HG03175 (cell line): ENCODE measurements around the gene TUBB4B.
A peak's percentile ranks its signal among the peaks of the same experiment; 100 is the strongest.

Source experiments
- ATAC-seq: cut with Tn5 transposase; IDR thresholded peaks from one replicate; pipeline ENCODE4 v1.9.1; 2021; ENCODE audit warnings: mild to moderate bottlenecking, moderate library complexity; ENCODE audit not compliant: unreplicated experiment

The TUBB4B gene

DNA sequence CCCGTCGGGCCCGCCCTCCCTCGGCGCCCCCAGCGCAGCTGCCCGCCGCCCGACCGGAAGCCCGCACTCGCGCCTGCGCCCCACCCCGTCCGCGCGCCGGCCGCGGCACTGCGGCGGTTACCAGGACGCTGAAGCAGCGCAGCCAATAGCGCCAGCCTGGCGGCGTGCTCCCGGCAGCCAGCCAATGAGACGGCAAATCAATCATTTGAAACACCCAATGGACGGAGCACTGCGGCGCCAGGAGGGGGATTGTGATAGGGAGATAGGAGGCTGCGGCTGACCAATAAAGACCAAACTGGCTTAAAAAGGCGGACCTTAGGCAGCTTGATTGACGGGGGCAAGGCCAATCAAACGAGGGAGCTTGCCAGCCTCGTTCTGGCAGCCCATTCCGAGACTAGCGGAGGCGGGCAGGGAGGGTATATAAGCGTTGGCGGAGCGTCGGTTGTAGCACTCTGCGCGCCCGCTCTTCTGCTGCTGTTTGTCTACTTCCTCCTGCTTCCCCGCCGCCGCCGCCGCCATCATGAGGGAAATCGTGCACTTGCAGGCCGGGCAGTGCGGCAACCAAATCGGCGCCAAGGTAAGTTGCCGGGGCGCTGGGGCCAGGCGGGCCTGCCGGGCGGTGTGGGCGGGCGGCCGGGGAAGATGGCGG is at the start of gene TUBB4B:
Gene TUBB4B, plus strand, starts transcription at position 447 of the 649 bp plus-strand sequence. Its CDS starts 74 bp downstream, at position 521.
- peak; percentile 76 for ATAC-seq

DNA sequence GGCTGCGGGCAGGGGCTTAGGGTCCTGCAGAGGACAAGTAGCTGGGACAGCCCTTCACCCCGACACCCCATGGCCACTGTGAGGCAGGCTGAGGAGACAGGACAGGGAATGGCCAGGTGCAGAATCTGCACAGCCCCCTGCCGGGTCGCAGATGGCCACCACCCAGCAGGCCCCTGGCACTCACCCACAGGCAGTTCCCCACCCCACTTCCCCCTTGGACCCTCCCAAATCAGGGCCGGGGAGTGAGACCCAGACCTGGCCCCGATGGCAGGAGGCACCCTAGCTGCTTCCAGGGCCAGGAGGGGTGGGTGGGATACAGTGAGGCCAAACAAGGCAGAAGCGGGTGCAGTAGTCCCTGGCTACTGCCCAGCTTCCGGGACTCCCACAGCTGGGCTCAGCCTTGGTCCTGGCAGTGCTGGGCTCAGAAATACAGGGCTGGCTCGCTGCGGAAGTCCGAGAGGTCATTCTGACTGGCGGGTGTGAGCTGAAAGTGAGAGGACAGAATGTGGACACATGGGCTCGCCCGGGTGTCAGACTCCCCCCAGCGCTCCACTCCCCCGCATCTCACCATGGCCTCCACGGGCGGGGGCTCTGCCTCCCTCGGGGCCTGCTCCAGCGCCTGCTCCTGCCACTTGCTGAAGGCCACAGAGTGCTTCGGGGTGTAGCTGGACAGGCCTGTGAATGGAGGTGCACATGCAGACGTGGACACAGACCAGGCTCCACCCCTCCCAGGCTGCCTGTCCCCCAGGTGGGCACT is 49.2 kb upstream of the TUBB4B start:
- ATAC-seq = no peak

DNA sequence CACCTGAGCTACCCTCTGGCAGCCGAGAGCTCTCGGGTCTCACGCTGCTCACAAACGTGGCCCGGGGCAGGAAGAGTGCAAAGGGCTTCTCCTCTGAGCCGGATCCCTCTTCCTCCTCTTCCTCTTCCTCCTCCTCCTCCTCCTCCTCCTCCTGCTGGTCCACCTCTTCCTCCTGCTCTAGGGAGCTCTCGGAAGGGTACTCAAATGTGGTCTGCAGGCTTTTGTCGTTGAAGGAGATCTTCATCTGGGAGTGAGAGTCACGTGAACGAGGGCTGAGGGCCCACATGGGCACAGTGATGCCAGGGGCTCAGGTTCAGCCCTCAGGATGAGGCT is 48.7 kb upstream of the TUBB4B start:
- ATAC-seq = no peak

DNA sequence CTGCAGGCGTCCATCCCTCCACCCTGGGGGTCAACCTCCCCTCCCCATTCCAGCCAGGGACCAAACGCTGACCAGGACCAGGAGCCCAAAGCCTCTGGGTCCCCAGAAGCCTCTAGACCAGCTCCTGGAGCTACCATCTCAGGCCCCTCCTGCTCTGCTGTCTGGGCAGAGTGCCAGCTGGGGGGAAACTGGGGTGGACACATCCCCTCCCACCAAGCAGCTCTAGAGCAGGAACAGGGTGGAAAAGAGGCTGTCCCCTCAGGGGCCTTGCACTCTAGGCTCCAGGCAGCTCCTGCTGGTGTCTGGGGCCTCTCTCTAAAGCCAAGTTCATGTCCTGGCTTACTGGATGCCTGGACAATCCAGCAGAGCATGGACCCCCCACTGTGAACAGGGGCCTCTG is 48.2 kb upstream of the TUBB4B start:
- ATAC-seq = no peak

DNA sequence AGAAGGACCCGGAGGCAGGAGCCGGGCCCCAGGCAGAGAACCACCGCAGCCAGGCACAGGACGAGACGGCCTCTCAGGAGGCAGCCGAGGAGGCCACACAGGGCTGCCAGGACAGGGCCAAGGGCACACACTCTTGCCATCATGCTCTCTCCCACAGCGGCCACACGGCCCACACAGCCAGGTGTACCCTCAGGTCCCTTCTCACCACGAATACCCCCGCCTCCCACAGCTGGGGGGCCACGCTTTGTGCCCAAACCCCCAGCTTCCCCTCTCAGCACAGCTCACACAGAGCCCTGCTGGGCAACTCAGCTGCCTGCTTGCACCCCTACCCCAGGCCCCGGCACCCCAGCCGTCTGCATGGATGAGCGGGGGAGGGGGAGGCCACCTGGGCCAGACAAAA is 47.3 kb upstream of the TUBB4B start:
- no peak for ATAC-seq

DNA sequence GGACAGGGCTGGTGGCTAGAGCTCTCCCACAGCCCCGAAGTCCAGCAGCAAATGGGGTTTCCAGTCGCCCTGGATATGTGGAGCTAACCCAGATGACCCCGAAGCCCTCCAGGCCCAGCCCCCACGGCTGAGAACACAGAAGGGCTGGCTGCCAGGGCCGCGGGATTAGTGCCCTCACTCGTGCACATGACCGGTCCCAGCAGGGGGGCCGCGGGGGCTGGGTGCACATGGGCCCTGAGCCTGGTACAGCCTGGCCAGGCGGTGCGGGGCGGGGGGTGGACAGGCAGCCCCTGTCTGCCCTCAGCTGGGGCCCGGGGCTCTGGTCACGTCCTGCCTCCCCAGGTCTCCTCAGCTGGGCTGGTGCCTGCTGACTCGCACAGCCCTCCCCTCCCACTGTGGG is 46.7 kb upstream of the TUBB4B start:
- ATAC-seq = no peak

DNA sequence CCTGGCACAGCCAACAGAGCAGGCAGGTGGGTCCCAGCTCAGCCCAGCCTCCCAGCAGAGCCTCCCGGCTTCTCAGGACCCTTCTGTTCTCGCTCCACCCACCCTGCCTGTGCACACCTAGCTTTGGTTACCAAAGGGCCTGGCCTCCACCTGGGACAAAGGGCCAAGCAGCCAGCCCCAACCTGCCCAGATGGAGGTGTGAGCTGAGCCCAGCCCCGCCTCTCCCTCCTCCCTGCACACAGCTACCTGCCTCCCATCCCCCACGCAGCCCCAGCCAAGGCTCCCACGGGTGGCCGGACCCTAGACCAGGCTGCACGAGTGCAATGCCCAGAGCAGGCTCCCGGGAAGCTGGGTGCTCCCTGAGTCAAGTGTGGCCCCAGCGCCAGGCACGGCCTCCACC is 46.2 kb upstream of the TUBB4B start:
- ATAC-seq = no peak

DNA sequence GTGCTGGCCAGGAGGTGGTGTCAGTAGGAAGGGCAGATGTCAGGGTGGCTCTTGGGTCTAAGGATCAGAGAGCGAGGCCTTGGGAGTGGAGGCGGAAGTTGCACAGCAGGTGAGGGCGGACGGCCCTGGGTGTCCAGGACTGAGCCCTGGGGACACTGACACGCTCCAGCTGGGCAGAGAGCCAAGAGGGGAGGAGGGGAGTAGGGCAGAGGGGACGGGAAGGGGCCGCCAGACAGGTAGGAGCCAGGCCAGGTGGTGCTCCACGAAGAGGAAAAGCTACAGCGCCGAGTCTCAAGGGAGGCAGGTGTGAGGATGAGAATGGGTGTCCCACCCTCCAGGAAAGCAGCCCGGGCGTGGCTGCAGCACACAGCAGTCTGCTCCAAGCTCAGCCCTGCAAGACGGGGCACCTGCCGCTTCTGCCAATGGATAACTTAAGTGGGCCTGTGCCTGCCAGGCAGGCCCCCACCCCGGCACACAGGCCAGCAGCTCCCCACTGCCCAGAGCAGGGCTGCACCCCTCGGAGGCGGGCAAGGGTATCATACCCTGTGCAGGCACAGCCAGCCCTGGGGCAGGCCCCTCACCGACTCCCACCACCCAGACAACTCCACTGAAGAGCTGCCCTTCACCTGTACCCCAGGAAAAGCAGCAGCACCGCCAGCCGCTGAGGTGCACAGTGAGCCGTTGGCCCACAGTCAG is 45.4 kb upstream of the TUBB4B start:
- ATAC-seq = no peak

DNA sequence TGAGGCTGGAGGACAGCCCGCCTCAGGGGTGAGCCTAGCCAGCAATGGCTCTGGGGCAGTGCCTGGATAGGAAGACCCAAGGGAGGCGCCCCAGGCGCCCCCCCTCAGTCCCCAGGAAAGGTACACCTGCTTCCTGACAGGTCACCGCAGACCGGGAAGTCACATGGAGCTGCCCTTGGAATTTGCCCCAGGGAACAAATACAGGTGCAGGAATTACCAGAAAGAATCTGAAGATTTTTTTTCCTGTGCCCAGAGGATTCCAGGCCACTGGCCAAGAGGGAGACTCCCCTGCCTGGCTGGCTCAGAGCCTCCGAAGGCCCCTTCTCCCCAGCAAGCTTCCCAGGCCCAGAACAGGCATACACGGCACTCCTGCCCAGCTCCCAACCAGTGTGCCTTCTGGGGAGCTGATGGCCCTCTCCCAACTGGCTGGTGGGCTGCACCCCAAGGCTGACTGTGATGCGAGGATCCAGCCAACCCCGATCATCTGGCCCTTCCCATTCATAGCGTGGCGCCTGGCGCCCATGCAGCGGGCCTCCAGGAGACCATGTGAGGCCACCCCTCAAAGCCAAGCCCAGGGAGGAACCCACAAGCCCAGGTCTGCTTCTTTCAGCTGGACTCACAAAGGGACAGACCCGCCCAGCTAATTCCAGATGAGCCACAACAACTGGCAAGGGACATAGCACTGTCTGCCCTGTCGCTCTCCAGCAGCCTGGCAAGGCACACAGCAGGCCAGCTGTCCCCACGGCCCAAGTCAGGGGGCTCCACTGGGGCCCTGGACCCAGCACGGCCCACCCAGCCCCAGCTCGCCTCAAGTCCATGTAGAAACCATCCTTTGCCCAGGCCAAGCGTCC is 42.8 kb upstream of the TUBB4B start:
- no peak for ATAC-seq

DNA sequence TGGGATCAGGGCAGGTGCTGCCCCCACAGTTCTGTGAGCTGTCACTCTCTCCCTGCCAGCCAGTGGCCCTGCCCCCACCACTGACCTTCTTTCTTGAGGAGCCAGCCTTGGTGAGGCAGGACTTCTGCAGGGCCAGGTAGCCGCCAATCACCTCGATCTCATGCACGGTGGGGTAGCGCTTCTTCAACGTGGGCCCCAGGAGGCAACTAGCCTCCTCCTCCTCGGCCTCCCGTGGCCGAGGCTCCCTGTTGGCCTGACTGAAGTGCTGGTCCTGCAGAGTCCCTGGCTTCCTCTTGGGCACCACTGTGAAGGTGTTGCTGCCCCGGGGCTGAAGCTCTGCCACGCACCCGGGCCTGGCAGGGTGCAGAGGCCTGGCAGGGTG is 42.2 kb upstream of the TUBB4B start:
- ATAC-seq = no peak

DNA sequence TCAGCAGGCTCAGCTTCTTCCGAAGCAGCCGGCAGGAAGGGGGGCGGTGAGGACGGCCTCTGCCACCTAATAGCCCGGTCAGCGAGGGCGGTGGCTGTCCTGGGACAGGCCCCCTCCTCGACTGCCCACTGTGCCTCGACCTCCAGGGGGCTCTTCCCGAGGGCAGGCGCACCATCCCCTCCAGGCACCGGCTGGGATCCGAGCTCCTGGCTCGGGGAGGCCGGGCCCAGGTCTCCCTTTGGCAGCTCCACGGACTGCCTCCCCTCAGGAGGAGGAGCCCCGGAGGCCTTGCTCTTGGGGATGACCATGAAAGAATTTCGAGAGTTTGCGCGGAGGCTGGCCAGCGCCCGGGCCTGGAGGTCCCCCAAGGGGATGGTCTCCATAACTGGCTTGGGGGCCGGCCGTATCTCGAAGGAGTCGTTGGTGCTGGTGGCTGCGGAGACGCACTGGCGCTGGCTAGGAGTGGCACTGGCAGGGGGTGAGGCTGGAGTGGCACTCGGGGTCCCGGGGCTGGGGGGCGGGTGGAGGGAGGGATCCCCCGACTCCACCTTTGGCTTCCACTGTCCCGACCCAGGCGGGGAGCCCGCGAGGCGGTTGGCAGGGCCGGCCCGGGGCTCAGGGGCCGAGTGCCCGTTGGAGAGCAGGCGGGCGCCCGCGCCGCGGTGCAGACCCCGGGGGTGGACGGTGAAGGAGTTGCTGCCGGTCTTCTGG is 41.5 kb upstream of the TUBB4B start:
- no peak for ATAC-seq

DNA sequence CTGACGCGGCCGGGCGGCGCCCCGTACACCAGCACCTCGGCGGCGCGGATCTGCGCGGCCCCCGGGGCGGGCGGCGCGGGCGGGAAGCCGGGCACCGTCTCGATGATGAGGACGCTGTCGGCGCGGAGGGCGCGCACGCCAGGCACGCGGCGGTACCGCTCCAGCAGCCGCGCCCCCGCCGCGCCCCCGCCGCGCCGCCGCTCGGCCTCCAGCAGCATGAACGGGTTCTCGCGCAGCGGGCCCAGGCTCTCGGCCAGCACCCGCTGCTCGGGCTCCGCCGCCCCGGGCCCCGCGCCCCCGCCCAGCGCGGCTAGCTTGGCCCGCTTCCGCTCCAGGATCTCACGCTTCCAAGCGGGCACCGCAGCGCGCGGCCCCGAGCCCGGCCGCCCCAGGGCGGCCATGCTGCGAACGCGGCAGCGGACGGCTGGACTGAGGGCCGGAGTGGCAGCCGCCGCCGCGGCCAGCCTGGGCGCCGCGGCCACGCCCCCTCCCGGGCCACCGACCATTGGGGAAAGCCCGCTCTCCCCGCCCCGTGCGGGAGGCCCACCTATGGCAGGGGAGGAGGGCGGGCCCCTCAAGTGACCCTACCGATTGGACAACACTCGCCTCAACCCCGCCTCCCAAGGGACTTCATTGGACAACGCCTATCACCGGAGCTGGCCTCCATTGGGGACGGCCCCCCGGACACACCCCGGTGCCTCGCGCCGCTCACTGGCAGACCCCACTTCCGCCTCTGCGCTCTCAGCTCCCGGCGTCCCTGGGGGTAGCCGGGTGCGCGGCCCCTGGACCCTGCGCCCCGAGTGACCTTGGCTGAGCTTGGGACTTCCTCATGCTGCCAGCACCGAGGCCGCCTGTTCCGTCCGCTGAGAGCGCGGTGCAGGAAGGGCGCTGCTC is 40.5 kb upstream of the TUBB4B start, which contains the start of gene TPRN:
Gene TPRN, minus strand, starts transcription at position 431 of the 894 bp plus-strand sequence. Its CDS starts 30 bp downstream, at position 401.
- peak; percentile 87 for ATAC-seq

DNA sequence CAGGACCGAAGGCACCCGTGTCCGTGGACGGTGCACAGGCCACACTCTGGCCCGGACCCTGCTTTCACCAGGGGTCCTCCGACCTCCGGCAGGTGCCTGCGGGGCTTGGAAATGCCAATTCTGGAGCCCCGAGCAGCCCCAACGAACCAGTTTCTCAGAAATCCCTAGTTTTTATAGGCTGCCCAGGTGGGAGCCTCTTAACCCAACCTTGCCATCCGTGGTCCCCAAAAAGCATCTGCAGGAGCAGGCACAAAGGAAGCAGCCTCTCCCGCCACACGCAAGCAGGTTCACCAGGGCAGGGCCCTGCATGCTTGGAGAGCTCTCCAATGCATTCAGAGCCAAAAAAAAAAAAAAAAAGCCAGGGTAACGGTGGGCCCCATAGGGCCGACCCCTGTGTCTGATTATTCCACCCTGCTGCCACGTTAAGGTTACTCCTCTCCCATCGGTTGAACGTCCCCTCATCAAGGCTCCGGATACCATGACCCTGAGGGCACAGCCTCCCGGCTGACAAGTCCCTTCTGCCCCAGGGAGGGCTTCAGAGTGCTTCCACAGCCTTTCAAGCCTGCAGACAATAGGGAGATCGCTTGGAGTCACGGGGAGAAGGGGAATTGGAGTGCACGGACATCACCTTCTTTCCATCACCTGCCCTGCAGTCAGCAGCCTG is 39.8 kb upstream of the TUBB4B start:
- no peak for ATAC-seq

DNA sequence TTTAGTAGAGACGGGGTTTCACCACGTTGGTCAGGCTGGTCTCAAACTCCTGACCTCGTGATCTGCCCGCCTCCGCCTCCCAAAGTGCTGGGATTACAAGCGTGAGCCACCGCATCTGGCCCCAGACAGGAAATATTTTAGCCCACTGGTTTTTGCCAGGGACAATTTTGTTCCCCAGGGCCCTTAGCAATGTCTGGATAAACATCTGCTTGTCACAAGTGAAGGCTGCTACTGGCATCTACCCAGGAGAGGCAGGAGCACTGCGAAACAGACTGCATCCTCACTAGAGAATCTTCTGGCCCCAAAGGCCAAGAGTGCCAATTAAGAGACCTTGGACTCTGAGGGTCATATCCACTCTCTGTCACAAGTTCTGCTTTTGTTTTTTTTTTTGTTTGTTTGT is 38.1 kb upstream of the TUBB4B start:
- ATAC-seq = no peak

DNA sequence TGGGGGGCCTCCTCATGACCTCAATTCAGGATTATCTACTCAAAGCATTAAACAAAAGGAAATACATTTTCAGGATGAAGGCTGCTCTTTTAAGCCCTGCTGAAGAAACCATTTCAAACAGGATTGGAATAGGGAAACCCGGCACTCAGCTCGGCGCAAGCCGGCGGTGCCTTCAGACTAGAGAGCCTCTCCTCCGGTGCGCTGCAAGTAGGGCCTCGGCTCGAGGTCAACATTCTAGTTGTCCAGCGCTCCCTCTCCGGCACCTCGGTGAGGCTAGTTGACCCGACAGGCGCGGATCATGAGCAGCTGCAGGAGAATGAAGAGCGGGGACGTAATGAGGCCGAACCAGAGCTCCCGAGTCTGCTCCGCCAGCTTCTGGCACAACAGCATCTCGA is 36.4 kb upstream of the TUBB4B start:
- no peak for ATAC-seq

DNA sequence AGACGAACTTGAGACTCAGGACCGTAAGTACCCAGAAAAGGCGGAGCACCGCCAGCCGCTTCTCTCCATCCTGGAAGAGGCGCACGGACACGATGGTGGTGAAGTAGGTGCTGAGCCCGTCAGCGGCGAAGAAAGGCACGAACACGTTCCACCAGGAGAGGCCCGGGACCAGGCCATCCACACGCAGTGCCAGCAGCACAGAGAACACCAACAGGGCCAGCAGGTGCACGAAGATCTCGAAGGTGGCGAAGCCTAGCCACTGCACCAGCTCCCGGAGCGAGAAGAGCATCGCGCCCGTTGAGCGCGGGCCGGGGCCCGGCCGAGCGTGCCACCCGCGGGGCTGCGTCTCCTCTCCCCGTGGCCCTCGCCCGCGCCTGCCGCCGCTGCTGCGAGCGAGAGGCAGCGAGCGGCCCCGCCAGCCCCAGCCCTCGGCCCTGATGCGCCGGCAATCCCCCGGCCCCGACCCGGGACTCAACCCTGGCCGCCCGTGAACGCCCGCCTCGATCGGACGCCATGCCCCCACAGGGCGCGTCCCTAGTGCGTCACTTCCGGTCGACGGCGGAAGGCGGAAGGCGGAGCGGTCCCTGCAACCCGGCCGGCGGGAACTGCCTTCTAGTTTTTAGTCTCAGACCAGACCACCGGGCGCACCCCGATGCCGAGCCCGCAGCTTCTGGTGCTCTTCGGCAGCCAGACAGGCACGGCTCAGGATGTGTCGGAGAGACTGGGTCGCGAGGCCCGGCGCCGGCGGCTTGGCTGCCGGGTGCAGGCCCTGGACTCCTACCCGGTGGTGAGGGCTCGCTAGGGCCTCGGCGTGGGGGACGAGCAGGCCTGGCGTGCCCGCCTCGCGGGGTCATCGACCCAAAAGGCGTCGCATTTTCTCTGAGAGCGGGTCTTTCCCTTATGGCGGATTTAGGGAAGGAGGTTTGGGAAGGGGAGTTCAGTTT is 35.7 kb upstream of the TUBB4B start, which contains the start of the genes NDOR1 and TMEM203:
Gene NDOR1, plus strand, starts transcription at position 575 of the 944 bp plus-strand sequence. Its CDS starts 78 bp downstream, at position 653.
Gene TMEM203, minus strand, starts transcription at position 523 of the 944 bp plus-strand sequence. Its CDS starts 234 bp downstream, at position 289.
- peak; percentile 52 for ATAC-seq

DNA sequence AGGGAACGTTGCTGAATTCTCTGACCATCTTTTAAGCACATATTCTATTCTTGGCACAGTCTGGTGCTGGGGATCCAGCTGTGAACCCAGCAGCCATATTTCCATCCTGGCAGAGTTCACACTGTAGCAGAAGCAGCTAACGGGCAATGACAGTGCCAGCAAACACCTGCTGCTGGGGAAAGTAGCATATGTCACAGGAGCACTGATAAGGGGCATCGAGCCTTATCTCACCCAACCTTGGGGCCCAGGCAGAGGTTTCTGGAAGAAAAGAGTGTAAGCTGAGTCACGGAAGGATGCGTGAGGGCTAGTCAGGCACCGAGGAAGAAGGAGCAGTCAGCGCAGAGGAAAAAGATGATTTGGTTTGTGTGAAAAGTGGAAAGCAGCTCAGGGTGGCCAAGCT is 34.5 kb upstream of the TUBB4B start:
- no peak for ATAC-seq

DNA sequence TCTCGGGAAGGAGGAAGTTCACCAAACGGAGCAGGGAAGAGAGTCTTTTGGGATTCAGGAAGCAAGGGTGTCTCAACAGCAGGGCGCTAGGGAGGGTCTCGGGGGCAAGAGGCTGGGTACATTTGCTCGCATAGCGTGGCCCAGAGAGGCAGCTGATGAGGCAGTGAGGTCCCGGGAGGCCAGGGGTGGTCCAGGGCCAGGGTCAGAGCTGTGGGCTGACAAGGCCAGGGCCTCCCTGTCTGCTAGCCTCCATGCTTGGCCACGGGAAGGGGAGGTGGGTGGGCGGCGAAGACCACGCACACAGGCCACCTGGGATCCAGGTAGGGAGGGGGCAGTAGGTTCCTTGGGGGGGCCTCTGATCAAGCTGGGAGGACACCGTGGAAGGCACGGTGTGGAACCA is 29.6 kb upstream of the TUBB4B start:
- no peak for ATAC-seq
